HG03045 (cell line): ENCODE data around the gene B4GALNT2.

Experiments used
- ATAC-seq: cut with Tn5 transposase; IDR thresholded peaks from one replicate; pipeline ENCODE4 v1.9.1; 2021; ENCODE audit warnings: mild to moderate bottlenecking, moderate library complexity; ENCODE audit not compliant: unreplicated experiment

B4GALNT2 gene

GRCh38 chr17:49209061-49209571, 76.5 kb downstream of the B4GALNT2 start:
- ATAC-seq, result no peak

GRCh38 chr17:49210158-49211029, 77.8 kb downstream of the B4GALNT2 start, which contains the start of the genes ABI3 and GNGT2:
TSS of gene ABI3 (plus strand) at chr17:49210707. CDS start at chr17:49210725, 18 bp downstream.
TSS of gene GNGT2 (minus strand) at chr17:49210574. CDS start at chr17:49207422, 3,152 bp downstream.
- ATAC-seq, result peak; percentile 82

DNA sequence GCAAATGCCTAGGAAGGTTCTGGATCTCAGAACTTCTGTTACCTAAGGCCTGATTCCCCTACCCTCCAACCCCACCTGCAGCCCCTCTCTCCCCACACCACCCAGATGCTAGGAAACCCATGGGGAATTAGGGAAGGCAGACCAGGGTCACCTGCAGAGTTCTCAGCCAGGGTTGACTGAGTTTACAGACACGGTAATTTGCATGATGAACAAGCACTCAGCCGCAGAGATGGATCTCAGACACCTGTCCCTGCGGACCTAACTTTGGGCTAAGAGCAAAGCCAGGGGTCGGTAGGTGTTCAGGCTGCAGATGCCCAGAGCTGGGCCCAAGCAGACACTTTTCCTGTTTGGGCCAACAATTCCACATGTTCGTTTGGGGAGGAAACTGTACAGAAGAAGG, 80.8 kb downstream of the B4GALNT2 start:
- ATAC-seq, result no peak

GRCh38 chr17:49213847-49214246, 81.3 kb downstream of the B4GALNT2 start:
- no peak for ATAC-seq

GRCh38 chr17:49214676-49215360, 82.2 kb downstream of the B4GALNT2 start:
- no peak for ATAC-seq

- no peak for ATAC-seq
These were observed 83.9 kb downstream of the B4GALNT2 start for GRCh38 chr17:49216482-49216881.

- ATAC-seq, result no peak
These were observed 84.5 kb downstream of the B4GALNT2 start for GRCh38 chr17:49216953-49217650.

GRCh38 chr17:49217651-49218413, 85.3 kb downstream of the B4GALNT2 start:
- no peak for ATAC-seq

DNA sequence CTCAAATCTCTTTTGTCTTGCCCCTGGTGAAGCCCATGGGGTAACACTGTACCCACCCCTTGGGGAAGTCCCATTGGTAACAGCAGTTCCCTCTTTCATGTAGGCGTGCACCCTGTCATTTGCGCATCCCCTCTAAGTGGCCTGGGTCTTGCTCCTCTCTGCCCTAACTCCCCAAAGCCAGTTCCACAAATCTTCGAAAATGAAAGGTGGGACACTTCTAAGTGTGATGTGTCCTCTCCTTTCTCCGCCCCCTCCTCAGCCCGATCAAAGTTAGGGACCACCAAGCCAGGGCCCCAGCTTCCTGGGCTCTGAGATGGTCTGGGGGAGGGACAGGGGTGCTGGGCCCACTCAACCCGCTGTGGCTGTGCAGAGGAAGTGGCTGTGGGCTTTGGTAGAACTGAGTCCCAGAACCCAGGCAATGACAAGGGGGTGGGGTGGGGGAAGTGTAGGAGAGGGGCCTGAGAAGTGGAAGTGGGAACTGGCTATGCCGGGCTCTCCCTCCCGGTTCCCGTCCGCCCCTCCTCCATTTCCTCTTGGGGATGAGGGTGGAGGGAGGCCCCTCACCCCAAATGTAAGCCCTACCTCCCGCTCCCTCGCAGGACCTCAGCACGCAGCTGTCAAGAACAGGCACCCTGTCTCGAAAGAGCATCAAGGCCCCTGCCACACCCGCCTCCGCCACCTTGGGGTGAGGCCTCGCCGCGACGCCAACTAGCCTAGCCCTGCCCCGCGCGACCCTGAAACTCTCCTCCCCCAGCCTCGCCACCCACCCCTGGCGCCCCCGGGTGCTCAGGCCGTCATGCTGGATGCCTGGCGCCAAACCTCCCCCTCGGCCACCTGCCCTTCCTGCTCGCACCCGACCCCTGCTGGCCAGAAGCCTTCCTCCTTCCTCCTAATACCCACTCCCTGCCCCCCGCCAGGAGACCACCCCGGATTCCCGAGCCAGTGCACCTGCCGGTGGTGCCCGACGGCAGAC, 86.7 kb downstream of the B4GALNT2 start:
- no peak for ATAC-seq

DNA sequence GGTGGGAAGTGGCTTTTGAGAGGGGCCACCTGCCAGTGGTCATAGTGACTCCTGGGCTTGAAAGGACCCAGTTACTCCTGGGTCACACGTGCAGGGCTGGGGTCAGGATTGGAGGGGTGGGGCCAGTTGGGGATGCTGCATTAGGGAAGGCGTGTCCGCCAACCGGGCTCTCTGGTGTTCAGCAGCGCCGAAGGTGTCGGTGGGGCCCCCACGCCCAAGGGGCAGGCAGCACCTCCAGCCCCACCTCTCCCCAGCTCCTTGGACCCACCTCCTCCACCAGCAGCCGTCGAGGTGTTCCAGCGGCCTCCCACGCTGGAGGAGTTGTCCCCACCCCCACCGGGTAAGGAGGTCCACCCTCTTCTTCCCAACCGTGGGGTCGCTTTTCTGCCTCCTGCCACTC, 87.4 kb downstream of the B4GALNT2 start:
- ATAC-seq, result no peak

DNA sequence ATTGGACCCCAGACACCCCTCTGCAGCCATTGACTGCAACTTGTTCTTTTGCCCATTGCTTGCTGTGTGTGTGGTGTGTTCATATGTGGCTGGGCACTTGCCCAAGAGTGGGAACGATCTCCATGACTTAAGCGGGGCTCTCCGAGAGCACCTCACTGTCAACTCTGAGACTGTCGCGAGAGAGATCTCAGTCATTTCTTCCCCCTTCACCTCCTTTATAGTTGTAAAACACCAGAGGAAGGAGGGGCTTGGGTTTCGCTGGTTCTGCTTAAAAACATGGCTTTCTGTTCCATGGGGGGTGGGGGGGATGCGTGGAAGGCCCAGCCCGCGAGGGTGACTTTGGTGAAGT, 90.6 kb downstream of the B4GALNT2 start:
- no peak for ATAC-seq

DNA sequence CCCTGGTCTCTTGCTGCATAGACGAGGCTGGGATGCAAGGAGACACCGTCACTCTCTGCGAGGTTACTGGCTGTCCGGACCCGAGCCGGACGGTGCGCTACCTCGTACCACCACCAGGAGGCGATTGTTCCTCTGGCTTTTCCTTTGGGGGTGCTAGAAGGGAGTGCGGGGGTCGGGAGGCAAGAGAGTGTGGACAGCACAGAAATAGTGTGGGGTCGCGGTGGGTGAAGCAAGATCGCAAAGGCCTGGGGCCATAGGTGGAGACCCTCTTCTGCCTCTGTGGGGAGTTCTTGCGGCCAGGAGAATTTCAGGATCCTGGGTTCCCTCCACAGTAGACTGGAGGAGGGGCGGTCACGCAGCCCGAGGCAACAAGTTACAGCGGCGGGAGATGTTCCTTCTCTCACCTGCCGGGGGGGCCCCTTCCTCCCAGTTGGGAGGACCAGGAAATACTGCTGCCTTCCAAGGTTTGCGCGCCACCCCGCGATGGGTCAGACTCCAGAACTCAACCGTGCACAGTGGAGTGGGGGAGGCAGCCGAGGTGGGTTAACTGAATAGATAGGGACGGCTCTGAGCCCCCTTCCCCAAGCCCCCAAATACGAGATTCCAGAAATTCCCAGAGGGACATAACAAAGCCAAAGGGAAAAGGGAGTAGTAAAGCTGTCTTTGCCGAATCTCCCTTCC, 91.1 kb downstream of the B4GALNT2 start:
- no peak for ATAC-seq

DNA sequence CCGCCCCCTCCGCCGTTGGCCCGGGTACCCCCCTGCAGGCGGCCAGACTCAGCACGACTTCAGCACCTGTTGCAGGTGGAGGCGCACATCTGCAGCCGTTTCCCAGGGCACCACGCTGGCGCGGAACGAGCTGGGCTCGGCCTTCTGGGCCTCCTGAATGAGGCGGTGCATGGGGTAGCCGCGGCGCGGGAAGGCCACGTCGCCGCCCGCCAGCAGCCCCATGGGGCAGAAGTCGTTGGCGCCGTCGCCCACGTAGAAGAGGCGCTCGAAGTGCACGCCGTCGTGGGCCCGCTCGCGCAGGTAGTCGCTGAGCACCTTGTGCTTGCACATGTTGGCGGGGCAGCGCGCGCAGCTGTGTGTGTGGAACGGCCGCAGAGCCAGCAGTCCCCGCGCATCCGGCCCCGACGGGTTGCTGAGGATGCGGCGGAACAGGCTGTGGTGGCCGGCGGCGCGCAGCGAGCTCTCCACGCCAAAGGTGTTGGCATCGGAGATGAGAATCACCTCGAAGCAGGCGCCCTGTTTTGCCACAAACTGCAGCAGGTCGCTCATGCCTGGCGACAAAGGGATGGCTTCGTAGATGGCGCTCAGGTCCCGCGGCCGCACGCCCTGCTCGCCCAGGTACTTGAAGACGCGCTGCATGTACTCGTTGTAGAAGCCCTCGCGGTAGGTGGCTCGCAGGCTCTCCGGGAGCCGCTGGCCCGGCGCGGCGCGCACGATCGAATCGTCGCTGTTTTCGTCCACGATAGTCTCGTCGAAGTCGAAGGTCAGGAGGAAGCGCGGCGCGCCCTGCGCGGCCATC, 91.8 kb downstream of the B4GALNT2 start:
- no peak for ATAC-seq

DNA sequence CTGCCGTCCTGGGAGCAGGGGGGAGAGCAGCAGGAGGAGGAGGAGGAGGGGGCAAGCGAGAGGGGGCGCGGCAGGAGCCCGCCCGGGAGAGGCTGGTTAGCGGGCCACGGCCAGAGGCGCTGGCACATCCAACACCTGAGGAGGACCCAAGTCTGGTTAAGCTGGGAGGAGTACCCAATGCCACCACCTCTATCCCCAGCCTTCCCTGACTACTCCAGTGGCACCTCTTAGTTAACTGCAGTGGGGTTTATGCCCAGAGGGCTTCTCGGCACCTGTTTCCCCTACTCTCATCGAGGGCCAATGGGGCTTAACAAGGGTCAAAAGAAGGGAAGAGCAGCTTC, 92.4 kb downstream of the B4GALNT2 start:
- no peak for ATAC-seq

DNA sequence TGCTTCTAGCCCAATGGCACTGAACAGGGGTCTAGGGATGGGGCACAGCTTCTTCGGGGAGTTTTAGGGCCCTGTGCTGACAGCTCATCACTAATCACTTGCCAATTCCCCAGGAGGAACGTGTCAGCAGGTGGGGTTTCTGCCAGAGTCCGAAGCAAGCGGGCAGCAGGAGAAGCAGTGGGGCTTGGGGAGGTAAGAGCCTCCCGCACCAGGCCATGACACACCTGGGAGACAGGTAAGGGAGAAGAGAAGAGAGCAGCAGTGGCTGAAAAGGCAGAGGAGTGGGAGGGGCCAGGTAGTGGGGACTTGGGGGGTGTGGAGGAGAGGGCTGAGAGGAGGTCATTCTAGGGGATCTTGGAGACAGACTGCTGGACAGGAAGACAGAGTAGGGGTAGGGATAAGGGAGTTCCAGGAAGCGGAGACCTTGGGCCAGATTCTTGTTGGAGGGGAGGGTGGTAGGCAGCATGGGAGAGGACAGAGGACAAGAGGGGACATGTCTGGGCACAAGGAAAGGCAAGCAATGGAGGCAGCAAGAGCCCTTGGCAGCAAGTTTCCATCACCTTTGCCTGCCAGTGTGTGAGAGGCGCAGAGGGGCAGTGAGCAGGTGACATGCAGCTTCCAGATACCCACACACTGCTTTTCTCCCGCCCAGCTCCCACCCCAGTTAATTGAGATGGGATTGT, 93.1 kb downstream of the B4GALNT2 start:
- ATAC-seq, result no peak
